Gastrocnemius medialis (tissue), 4 donors: ENCODE measurements around the gene LYSET.
"Not testable (repeated sequence)": the region's sequence is repeated elsewhere in the genome, so short reads cannot be mapped to it uniquely, and the experiment has no call there.

Experiments
- POLR2A ChIP-seq, 2 donors: fragments of 450-650 bp; IDR thresholded peaks; one replicate each; pipeline ENCODE4 v1.6.1; 2017; ENCODE audit warnings: antibody characterized with exemption in 2 of 2, mild to moderate bottlenecking in 2 of 2, moderate library complexity in 2 of 2
- TF ChIP-seq, protein P1 (sequence below), 5 experiments: fragments of 450-650 bp in 3 of 5; fragments of 200-600 bp in 2 of 5; sonication (generic) in 2 of 5; IDR thresholded peaks in 4 of 5; conservative IDR thresholded peaks in 1 of 5; 1 replicate in 4 of 5; 2 replicates in 1 of 5; pipeline ENCODE4 v1.5.1; 2016 to 2019; ENCODE audit warnings: antibody characterized with exemption in 5 of 5, mild to moderate bottlenecking in 3 of 5, moderate library complexity in 3 of 5

DNA sequence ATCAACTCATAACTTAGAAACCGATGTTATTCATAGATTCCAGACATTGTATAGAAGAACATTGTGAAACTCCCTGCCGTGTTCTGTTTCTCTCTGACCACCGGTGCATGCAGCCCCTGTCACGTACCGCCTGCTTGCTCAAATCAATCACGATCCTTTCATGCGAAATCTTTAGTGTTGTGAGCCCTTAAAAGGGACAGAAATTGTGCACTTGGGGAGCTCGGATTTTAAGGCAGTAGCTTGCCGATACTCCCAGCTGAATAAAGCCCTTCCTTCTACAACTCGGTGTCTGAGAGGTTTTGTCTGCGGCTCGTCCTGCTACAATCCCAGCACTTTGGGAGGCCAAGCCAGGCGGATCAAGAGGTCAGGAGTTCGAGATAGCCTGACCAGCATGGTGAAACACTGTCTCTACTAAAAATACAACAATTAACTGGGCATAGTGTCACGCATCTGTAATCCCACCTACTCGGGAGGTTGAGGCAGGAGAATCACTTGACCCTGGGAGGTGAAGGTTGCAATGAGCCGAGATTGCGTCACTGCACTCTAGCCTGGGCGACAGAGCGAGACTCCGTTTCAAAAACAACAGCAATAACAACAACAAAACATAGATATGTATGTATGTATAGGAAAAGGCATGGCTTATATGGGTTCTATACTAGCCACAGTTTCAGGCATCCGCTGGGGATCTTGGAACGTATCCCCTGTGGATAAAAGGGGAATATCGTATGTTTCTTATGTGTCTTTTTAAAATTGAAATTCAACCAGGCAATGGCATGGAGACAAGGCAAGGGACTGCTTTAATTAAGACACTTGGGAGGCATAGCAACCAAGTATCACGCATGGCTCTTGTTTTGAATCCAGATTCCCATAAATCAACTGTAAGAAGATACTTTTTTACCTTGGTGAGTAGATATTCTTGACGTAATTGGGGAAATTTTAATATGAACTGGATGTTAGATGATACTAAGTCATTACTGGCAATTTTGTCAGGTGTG lies 19.5 kb upstream of the LYSET start:
- TF ChIP-seq, protein P1, sequence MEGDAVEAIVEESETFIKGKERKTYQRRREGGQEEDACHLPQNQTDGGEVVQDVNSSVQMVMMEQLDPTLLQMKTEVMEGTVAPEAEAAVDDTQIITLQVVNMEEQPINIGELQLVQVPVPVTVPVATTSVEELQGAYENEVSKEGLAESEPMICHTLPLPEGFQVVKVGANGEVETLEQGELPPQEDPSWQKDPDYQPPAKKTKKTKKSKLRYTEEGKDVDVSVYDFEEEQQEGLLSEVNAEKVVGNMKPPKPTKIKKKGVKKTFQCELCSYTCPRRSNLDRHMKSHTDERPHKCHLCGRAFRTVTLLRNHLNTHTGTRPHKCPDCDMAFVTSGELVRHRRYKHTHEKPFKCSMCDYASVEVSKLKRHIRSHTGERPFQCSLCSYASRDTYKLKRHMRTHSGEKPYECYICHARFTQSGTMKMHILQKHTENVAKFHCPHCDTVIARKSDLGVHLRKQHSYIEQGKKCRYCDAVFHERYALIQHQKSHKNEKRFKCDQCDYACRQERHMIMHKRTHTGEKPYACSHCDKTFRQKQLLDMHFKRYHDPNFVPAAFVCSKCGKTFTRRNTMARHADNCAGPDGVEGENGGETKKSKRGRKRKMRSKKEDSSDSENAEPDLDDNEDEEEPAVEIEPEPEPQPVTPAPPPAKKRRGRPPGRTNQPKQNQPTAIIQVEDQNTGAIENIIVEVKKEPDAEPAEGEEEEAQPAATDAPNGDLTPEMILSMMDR (IDR thresholded peaks at IDR 0.05 in 4 of 5, conservative IDR thresholded peaks at IDR 0.05 in 1 of 5): not testable (repeated sequence)
- not testable (repeated sequence) for TF ChIP-seq POLR2A (IDR thresholded peaks at IDR 0.05)
